ENCODE measurements around the gene KIF11.
"Not testable (repeated sequence)": the region's sequence is repeated elsewhere in the genome, so short reads cannot be mapped to it uniquely, and the experiment has no call there.

The KIF11 gene

GRCh38 chr10:92592761-92593618 lies at the start of gene KIF11:
KIF11 (plus strand) TSS chr10:92593130; CDS start chr10:92593376, 246 bp downstream.
- DNase-seq: peak; percentile 47

GRCh38 chr10:92544296-92544695 lies 48.6 kb upstream of the KIF11 start:
- DNase-seq: peak; percentile 7

- DNase-seq: no peak
These were observed 47.4 kb upstream of the KIF11 start for GRCh38 chr10:92545556-92545955.

GRCh38 chr10:92547676-92548075 lies 45.3 kb upstream of the KIF11 start:
- no peak for DNase-seq

GRCh38 chr10:92550924-92551323 lies 42.0 kb upstream of the KIF11 start:
- DNase-seq: no peak

- no peak for DNase-seq
These were observed 40.6 kb upstream of the KIF11 start for GRCh38 chr10:92552310-92552709.

- DNase-seq: no peak
These were observed 39.0 kb upstream of the KIF11 start for GRCh38 chr10:92553959-92554358.

GRCh38 chr10:92559046-92559445 lies 33.9 kb upstream of the KIF11 start:
- DNase-seq: no peak

- no peak for DNase-seq
These were observed 30.5 kb upstream of the KIF11 start for GRCh38 chr10:92562424-92562823.

- no peak for DNase-seq
These were observed 24.9 kb upstream of the KIF11 start for GRCh38 chr10:92567952-92568600.

- DNase-seq: no peak
These were observed 23.9 kb upstream of the KIF11 start for GRCh38 chr10:92569071-92569470.

GRCh38 chr10:92569663-92570062 lies 23.3 kb upstream of the KIF11 start:
- DNase-seq: not testable (repeated sequence)

GRCh38 chr10:92571649-92572048 lies 21.3 kb upstream of the KIF11 start:
- no peak for DNase-seq

- no peak for DNase-seq
These were observed 20.4 kb upstream of the KIF11 start for GRCh38 chr10:92572362-92573090.

GRCh38 chr10:92573091-92573797 lies 19.7 kb upstream of the KIF11 start:
- DNase-seq: no peak

GRCh38 chr10:92573798-92574547 lies 19.0 kb upstream of the KIF11 start, which contains the start of gene IDE:
IDE (minus strand) TSS chr10:92574093; CDS start chr10:92574019, 74 bp downstream.
- no peak for DNase-seq

- no peak for DNase-seq
These were observed 18.2 kb upstream of the KIF11 start for GRCh38 chr10:92574548-92575261.

- DNase-seq: no peak
These were observed 17.0 kb upstream of the KIF11 start for GRCh38 chr10:92575961-92576360.

GRCh38 chr10:92582347-92582746 lies 10.6 kb upstream of the KIF11 start:
- not testable (repeated sequence) for DNase-seq

GRCh38 chr10:92590623-92591549 lies 2.0 kb upstream of the KIF11 start:
- DNase-seq: peak; percentile 18
